ENCODE data around the gene SLC20A1. TPM values are rescaled to one million over a fixed set of nuclear protein-coding genes. Genes with fewer than 3 reads are reported as not detected.

SLC20A1 gene
- total RNA-seq, 4 donors from 2014 or later, result 5.0 to 19.2 (median 12.4) TPM

GRCh38 chr2:112683550-112684414 is 38.0 kb downstream of the SLC20A1 start:
- no peak overlapping the region for H3K4me3 ChIP-seq (ENCODE audit: low read depth, poor library complexity, severe bottlenecking)
- no peak for TF ChIP-seq CTCF (IDR thresholded peaks at IDR 0.05)
- no peak for TF ChIP-seq POLR2A (IDR thresholded peaks at IDR 0.05)
- intact Hi-C loops (cut with DNase I; ENCODE audit: low total_unique reads), result no loop called here
- WGBS, 2 donors, result 70 to 73% methylated on average over 12 of the region's 12 CpGs
- no peak for DNase-seq (ENCODE audit: low spot score in 2 of 2)

GRCh38 chr2:112684415-112684775 is 38.7 kb downstream of the SLC20A1 start:
- no peak overlapping the region for H3K4me3 ChIP-seq (ENCODE audit: low read depth, poor library complexity, severe bottlenecking)
- intact Hi-C loops (cut with DNase I; ENCODE audit: low total_unique reads), result no loop called here
- TF ChIP-seq POLR2A (IDR thresholded peaks at IDR 0.05), result no peak
- no peak for TF ChIP-seq CTCF (IDR thresholded peaks at IDR 0.05)
- 76 to 77% methylated on average over 3 of the region's 3 CpGs for WGBS, 2 donors
- DNase-seq (ENCODE audit: low spot score in 2 of 2), result no peak

- DNase-seq (ENCODE audit: low spot score in 2 of 2), result no peak
- TF ChIP-seq POLR2A (IDR thresholded peaks at IDR 0.05), result no peak
- no peak for TF ChIP-seq CTCF (IDR thresholded peaks at IDR 0.05)
- no peak overlapping the region for H3K4me3 ChIP-seq (ENCODE audit: low read depth, poor library complexity, severe bottlenecking)
- WGBS, 2 donors, result 84 to 92% methylated on average over 4 of the region's 4 CpGs
- intact Hi-C loops (cut with DNase I; ENCODE audit: low total_unique reads), result no loop called here
Measured at GRCh38 chr2:112685271-112685884, 39.6 kb downstream of the SLC20A1 start.

GRCh38 chr2:112686348-112687217 is 40.8 kb downstream of the SLC20A1 start:
- TF ChIP-seq POLR2A (IDR thresholded peaks at IDR 0.05), result no peak
- TF ChIP-seq CTCF (IDR thresholded peaks at IDR 0.05), result no peak
- no peak overlapping the region for H3K4me3 ChIP-seq (ENCODE audit: low read depth, poor library complexity, severe bottlenecking)
- WGBS, 2 donors, result 79 to 80% methylated on average over 15 of the region's 15 CpGs
- intact Hi-C loops (cut with DNase I; ENCODE audit: low total_unique reads), result no loop called here
- DNase-seq (ENCODE audit: low spot score in 2 of 2), result no peak

- 85 to 88% methylated on average over 6 of the region's 6 CpGs for whole genome bisulfite sequencing, 2 donors
- DNase-seq (ENCODE audit: low spot score in 2 of 2), result no peak
- TF ChIP-seq CTCF (IDR thresholded peaks at IDR 0.05) (no peak), POLR2A (IDR thresholded peaks at IDR 0.05) (no peak)
- intact Hi-C loops (cut with DNase I; ENCODE audit: low total_unique reads), result no loop called here
- H3K4me3 ChIP-seq (ENCODE audit: low read depth, poor library complexity, severe bottlenecking), result no peak overlapping the region
Measured at GRCh38 chr2:112687522-112687921, 41.8 kb downstream of the SLC20A1 start.

All from lower leg skin (tissue), 4 donors.